GM18505 (cell line): ENCODE measurements around the gene ALAS1.
"Not testable (repeated sequence)": the region's sequence is repeated elsewhere in the genome, so short reads cannot be mapped to it uniquely, and the experiment has no call there.

Experiments
- ATAC-seq: cut with Tn5 transposase; IDR thresholded peaks from one replicate; pipeline ENCODE4 v1.9.1; 2021; ENCODE audit not compliant: unreplicated experiment
- POLR2A ChIP-seq: IDR thresholded peaks from 4 replicates; pipeline ENCODE4 v1.6.1; 2011; ENCODE audit warnings: borderline replicate concordance; ENCODE audit not compliant: insufficient read depth, insufficient read length; ENCODE audit errors: extremely low read depth

Gene ALAS1

GRCh38 chr3:52171514-52172261 lies 26.3 kb upstream of the ALAS1 start:
- TF ChIP-seq POLR2A, result no peak
- no peak for ATAC-seq

- no peak for TF ChIP-seq POLR2A
Measured at GRCh38 chr3:52172262-52172757, 25.6 kb upstream of the ALAS1 start.

GRCh38 chr3:52173101-52173500 lies 24.9 kb upstream of the ALAS1 start:
- ATAC-seq, result no peak

More at GRCh38 chr3:52172262-52172757, 25.6 kb upstream of the ALAS1 start:
- no peak for ATAC-seq

GRCh38 chr3:52174896-52175295 lies 23.1 kb upstream of the ALAS1 start:
- no peak for TF ChIP-seq POLR2A
- no peak for ATAC-seq

More at GRCh38 chr3:52173101-52173500, 24.9 kb upstream of the ALAS1 start:
- TF ChIP-seq POLR2A, result no peak

GRCh38 chr3:52175416-52176179 lies 22.4 kb upstream of the ALAS1 start:
- no peak for TF ChIP-seq POLR2A

GRCh38 chr3:52176180-52176752 lies 21.7 kb upstream of the ALAS1 start:
- no peak for ATAC-seq
- TF ChIP-seq POLR2A, result no peak

More at GRCh38 chr3:52175416-52176179, 22.4 kb upstream of the ALAS1 start:
- no peak for ATAC-seq

GRCh38 chr3:52176951-52177700 lies 20.8 kb upstream of the ALAS1 start:
- ATAC-seq, result no peak
- TF ChIP-seq POLR2A, result no peak

- ATAC-seq, result no peak
- TF ChIP-seq POLR2A, result no peak
Measured at GRCh38 chr3:52177701-52178042, 20.3 kb upstream of the ALAS1 start.

GRCh38 chr3:52178126-52178525 lies 19.8 kb upstream of the ALAS1 start:
- not testable (repeated sequence) for ATAC-seq

- no peak for ATAC-seq
- no peak for TF ChIP-seq POLR2A
Measured at GRCh38 chr3:52178537-52178936, 19.4 kb upstream of the ALAS1 start.

GRCh38 chr3:52181543-52181942 lies 16.4 kb upstream of the ALAS1 start:
- no peak for TF ChIP-seq POLR2A
- ATAC-seq, result no peak

GRCh38 chr3:52182196-52182595 lies 15.8 kb upstream of the ALAS1 start:
- no peak for TF ChIP-seq POLR2A
- ATAC-seq, result no peak

GRCh38 chr3:52182691-52183090 lies 15.3 kb upstream of the ALAS1 start:
- ATAC-seq, result no peak
- TF ChIP-seq POLR2A, result no peak

- TF ChIP-seq POLR2A, result no peak
- ATAC-seq, result no peak
Measured at GRCh38 chr3:52183786-52184445, 14.0 kb upstream of the ALAS1 start.
